ENCODE data around the gene NTM.

The NTM gene

DNA sequence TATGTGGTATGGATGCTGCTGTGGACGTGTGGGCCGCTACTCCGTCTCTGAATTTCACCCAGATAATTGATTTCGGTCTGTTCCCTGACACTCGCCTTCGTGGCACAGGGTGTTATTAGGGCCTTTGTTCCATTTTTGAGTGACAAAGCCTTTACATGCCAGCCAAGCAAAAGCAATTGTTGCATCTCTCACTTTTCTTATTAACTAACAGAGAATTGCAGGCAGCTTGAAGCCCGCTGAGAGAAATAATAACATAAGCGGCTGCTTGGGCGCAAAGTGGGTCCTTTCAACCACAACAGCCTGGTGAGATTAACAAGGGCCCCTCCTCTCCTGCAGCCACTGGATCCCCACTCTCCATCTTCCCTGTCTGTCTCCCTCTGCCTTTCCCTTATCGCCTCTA, 449.4 kb downstream of the NTM start:
- H3K9ac ChIP-seq (ENCODE audit: low read depth, low read length, poor library complexity, severe bottlenecking): no peak overlapping the region
- no peak overlapping the region for H3K4me2 ChIP-seq (ENCODE audit: low read depth, low read length, poor library complexity, severe bottlenecking)
- H3K4me1 ChIP-seq (ENCODE audit: insufficient read depth, low read length, poor library complexity, severe bottlenecking): no peaks in the 10 kb centered on the region
- no peaks in the 10 kb centered on the region for H3K9me2 ChIP-seq (replicated peaks; ENCODE audit: low read depth, low read length)
- TF ChIP-seq EZH2phosphoT487 (IDR thresholded peaks at IDR 0.05; ENCODE audit: borderline replicate concordance): no peak
- TF ChIP-seq, protein P1, sequence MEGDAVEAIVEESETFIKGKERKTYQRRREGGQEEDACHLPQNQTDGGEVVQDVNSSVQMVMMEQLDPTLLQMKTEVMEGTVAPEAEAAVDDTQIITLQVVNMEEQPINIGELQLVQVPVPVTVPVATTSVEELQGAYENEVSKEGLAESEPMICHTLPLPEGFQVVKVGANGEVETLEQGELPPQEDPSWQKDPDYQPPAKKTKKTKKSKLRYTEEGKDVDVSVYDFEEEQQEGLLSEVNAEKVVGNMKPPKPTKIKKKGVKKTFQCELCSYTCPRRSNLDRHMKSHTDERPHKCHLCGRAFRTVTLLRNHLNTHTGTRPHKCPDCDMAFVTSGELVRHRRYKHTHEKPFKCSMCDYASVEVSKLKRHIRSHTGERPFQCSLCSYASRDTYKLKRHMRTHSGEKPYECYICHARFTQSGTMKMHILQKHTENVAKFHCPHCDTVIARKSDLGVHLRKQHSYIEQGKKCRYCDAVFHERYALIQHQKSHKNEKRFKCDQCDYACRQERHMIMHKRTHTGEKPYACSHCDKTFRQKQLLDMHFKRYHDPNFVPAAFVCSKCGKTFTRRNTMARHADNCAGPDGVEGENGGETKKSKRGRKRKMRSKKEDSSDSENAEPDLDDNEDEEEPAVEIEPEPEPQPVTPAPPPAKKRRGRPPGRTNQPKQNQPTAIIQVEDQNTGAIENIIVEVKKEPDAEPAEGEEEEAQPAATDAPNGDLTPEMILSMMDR (conservative IDR thresholded peaks at IDR 0.05; ENCODE audit: low read length): no peak
- no peaks in the 10 kb centered on the region for H4K20me1 ChIP-seq (ENCODE audit: insufficient read depth, low read length, poor library complexity, severe bottlenecking)
- no peak overlapping the region for H3K4me3 ChIP-seq (ENCODE audit: low read length, poor library complexity, severe bottlenecking)
- no peaks in the 10 kb centered on the region for H3K9me3 ChIP-seq (ENCODE audit: insufficient read depth, low read depth, low read length)
- H3F3A ChIP-seq (ENCODE audit: low read depth): no peaks in the 10 kb centered on the region
- H3K79me2 ChIP-seq (ENCODE audit: insufficient read depth, low read length): no peaks in the 10 kb centered on the region
- no peaks in the 10 kb centered on the region for H3K36me3 ChIP-seq (ENCODE audit: insufficient read depth, low read length)
- no peaks in the 10 kb centered on the region for H3K27me3 ChIP-seq (ENCODE audit: insufficient read depth, low read length, poor library complexity, severe bottlenecking)
- H2AFZ ChIP-seq (ENCODE audit: low read length): no peak overlapping the region

DNA sequence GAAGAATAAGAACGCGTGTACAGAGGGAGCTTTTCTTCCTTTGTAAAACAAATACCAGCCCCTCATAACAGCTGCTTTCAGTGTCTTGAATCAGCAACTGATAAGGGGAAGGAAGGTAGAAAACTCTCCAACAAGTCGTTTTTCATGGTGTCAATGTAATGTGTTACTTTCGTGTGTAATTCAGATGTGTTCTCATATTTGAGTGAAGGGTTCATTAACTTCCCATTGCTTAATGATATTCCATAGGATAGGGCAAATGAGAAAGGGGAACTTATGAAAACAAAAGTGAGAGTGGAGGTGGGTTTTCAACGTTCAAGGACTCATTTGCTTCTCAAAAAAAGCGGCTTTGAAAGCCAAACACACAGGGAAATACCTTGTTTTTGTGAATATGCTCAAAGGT, 452.1 kb downstream of the NTM start:
- H3K27me3 ChIP-seq (ENCODE audit: insufficient read depth, low read length, poor library complexity, severe bottlenecking): no peaks in the 10 kb centered on the region
- H3K36me3 ChIP-seq (ENCODE audit: insufficient read depth, low read length): no peaks in the 10 kb centered on the region
- H3K9me2 ChIP-seq (replicated peaks; ENCODE audit: low read depth, low read length): no peaks in the 10 kb centered on the region
- TF ChIP-seq, protein P1 (conservative IDR thresholded peaks at IDR 0.05; ENCODE audit: low read length): no peak
- no peak for TF ChIP-seq EZH2phosphoT487 (IDR thresholded peaks at IDR 0.05; ENCODE audit: borderline replicate concordance)
- no peak overlapping the region for H2AFZ ChIP-seq (ENCODE audit: low read length)
- no peaks in the 10 kb centered on the region for H3F3A ChIP-seq (ENCODE audit: low read depth)
- H3K79me2 ChIP-seq (ENCODE audit: insufficient read depth, low read length): no peaks in the 10 kb centered on the region
- no peaks in the 10 kb centered on the region for H4K20me1 ChIP-seq (ENCODE audit: insufficient read depth, low read length, poor library complexity, severe bottlenecking)
- no peaks in the 10 kb centered on the region for H3K9me3 ChIP-seq (ENCODE audit: insufficient read depth, low read depth, low read length)
- H3K4me3 ChIP-seq (ENCODE audit: low read length, poor library complexity, severe bottlenecking): no peak overlapping the region
- H3K4me2 ChIP-seq (ENCODE audit: low read depth, low read length, poor library complexity, severe bottlenecking): no peak overlapping the region
- no peaks in the 10 kb centered on the region for H3K4me1 ChIP-seq (ENCODE audit: insufficient read depth, low read length, poor library complexity, severe bottlenecking)
- no peak overlapping the region for H3K9ac ChIP-seq (ENCODE audit: low read depth, low read length, poor library complexity, severe bottlenecking)

DNA sequence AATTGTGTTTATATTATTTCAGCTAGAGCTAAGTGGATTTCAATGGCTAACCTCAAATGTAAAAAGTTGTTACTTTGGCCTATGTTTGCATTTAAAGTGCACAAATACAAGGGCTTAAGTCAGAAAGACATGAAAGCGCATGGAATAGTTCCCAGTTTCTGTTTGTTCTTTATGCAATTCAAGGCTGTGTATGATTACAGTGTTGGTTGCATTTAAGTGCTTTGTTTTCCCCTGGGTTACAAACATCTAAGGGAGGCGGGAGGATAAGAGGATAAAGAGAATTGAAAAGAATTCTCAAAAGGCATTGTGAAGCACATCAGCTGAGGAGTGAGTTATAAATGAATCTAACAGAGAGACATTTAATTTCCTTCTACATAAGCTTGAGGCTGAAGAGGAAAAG, 453.4 kb downstream of the NTM start:
- H3K36me3 ChIP-seq (ENCODE audit: insufficient read depth, low read length): no peaks in the 10 kb centered on the region
- no peaks in the 10 kb centered on the region for H3K4me1 ChIP-seq (ENCODE audit: insufficient read depth, low read length, poor library complexity, severe bottlenecking)
- no peaks in the 10 kb centered on the region for H3K79me2 ChIP-seq (ENCODE audit: insufficient read depth, low read length)
- no peak overlapping the region for H3K4me2 ChIP-seq (ENCODE audit: low read depth, low read length, poor library complexity, severe bottlenecking)
- no peak overlapping the region for H2AFZ ChIP-seq (ENCODE audit: low read length)
- no peak overlapping the region for H3K9ac ChIP-seq (ENCODE audit: low read depth, low read length, poor library complexity, severe bottlenecking)
- H3K9me2 ChIP-seq (replicated peaks; ENCODE audit: low read depth, low read length): no peaks in the 10 kb centered on the region
- no peaks in the 10 kb centered on the region for H4K20me1 ChIP-seq (ENCODE audit: insufficient read depth, low read length, poor library complexity, severe bottlenecking)
- H3K27me3 ChIP-seq (ENCODE audit: insufficient read depth, low read length, poor library complexity, severe bottlenecking): no peaks in the 10 kb centered on the region
- no peaks in the 10 kb centered on the region for H3K9me3 ChIP-seq (ENCODE audit: insufficient read depth, low read depth, low read length)
- H3K4me3 ChIP-seq (ENCODE audit: low read length, poor library complexity, severe bottlenecking): no peak overlapping the region
- TF ChIP-seq, protein P1 (conservative IDR thresholded peaks at IDR 0.05; ENCODE audit: low read length): no peak
- TF ChIP-seq EZH2phosphoT487 (IDR thresholded peaks at IDR 0.05; ENCODE audit: borderline replicate concordance): no peak
- H3F3A ChIP-seq (ENCODE audit: low read depth): no peaks in the 10 kb centered on the region

Measured in Loucy (cell line).